Stimulated activated CD8-positive, alpha-beta memory T cell treated with anti-CD3 and anti-CD28 coated beads, Interleukin-15, amount 100 ng/mL, for 48 hours (primary cell): ENCODE measurements around the gene GPR39.

Source experiments
- DNase-seq, 2 donors: peaks; one replicate each; pipeline ENCODE4 v3.0.0-alpha.2; 2020; ENCODE audit warnings: low read depth in 2 of 2

GPR39 gene

GRCh38 chr2:132414081-132414480, 2.5 kb upstream of the GPR39 start:
- DNase-seq: no peak

GRCh38 chr2:132415256-132415914, 1.2 kb upstream of the GPR39 start:
- DNase-seq: no peak

GRCh38 chr2:132415915-132416722, 486 bp upstream of the GPR39 start:
- no peak for DNase-seq

GRCh38 chr2:132417430-132418035, 928 bp downstream of the GPR39 start:
- DNase-seq: no peak

GRCh38 chr2:132419235-132419634, 2.6 kb downstream of the GPR39 start:
- DNase-seq: no peak

DNA sequence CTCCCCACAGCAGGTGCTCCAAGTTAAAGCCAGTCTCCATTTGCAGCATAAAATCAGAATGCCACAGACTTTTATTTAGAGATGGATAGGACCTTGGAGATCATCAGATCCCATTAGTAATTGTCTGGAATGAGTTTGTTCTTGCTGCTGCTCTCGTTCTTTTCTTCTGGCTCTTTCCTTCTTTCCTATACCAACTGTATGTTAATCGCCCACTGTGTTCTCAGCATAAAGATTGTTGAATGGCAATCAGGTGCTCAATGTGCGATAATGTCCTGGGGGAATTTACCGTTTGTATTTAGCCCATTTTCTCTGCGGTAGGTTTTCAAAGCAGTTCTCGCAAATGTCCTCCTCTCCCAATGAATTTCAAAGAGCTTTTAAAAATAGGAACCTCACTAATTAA, 3.3 kb downstream of the GPR39 start:
- no peak for DNase-seq

DNA sequence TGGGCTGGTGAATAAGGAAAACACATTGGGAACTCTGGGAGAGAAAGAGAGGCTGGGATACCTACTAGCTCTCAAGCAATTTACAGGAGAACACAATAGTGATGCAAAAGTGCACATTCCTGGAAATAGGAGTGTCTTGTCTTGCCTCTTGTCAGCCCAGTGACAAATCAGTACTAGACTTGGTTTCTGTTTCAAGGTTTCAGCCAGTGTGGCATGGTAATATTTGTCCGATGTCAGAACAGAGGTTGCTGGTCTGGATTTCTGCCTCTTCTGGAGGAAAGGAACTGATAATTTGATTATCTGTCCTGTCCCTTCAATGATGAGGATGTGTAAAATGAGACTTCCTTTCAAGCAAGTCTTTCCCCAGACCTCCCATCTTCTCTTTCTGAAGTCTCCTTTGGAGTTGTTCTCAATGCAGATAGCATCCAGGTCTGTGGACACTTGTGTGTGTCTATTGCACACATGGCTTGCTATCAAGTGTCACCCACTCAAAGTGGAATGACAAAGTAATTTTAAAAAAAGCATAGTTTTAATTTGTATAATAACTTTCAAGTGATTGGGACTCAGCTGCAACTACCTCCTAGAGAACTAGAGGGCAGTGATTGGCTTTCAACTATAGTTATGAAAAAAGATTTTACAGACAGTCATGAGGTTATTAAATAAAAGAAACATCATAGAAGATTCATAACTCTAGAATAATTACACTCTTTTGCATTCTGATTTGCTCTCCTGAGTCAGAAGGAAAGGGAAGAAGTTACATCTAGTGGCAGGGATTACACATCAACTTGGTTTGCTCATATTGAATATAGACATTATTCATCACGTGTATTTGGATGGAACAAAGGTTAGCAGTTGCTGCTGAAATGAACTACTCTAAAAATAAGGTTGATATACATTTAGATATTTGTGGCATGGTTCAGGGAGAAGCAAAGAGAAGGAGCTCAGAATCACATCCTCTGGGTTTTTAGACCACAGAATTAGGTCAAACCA, 4.5 kb downstream of the GPR39 start:
- DNase-seq: no peak

DNA sequence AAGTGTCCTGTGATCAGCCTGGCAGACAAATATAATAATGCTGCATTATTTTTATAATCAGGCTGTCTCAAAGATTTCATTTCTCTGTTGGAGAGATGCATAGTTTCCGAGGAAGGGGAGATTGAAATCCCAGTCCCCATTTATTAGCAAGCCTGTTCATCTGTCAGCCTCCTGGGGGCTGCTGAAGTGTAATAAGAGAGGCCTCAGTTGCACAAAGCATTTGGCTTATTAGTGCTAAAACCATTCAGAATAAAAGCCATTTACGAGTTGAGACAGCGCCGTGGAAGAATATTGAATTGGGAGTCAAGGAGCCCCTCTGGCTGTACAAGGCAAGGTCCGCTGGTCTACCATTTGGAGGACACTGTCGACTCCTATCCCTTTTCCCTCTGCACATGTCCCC, 6.1 kb downstream of the GPR39 start:
- no peak for DNase-seq

GRCh38 chr2:132424526-132425121, 8.0 kb downstream of the GPR39 start:
- no peak for DNase-seq

GRCh38 chr2:132426033-132426432, 9.4 kb downstream of the GPR39 start:
- no peak for DNase-seq

- no peak for DNase-seq
Observed at GRCh38 chr2:132426656-132427055, 10.1 kb downstream of the GPR39 start.

GRCh38 chr2:132429351-132429750, 12.7 kb downstream of the GPR39 start:
- no peak for DNase-seq

DNA sequence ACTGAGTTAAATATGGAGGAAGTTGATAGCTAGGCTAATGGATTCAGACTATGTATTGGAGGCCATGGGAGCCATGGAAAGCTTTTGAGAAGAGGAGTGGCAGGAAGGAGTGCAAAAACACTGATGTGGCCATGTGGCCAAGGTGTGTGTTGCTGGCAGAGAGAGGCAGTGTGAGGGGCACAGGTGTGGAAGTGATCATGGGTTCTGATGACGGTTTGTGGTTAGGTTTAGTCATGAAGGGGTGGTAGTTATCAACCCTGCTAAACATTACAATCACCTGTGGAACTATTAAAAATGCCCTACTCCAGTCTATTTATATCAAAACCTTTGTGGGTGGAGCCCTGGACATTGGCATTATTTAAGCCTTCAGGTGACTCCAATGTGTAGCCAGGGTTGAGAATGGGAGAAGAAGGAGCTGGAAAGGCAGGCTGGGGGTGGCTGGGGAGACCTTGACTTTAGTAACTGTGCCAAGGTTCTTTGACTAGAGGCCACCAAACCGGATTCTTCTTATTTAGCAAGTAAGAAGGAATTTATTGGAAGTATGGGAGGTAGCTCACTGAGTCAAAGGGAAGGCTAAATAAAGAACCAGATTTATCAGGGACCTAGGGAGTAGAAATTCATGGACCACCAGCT, 13.5 kb downstream of the GPR39 start:
- no peak for DNase-seq

DNA sequence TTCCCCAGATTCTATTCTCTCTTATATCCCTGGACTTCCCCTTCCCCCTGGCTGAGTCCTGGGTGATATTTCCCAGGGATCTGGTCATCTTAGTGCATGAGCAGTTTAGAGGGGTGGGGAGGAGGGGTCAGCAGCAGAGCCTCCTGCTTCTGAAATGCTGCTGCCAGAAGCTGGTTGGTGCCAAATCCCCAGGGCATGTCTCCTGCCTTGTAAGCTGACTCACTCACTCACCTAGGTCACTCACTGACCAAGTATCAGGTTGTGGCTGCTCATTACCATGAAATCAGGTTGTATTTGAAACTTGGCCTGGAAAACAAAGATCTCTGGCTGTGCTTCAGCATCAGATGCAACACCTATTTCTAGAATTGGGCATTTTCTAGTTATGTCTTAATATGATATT, 14.3 kb downstream of the GPR39 start:
- DNase-seq: no peak

- no peak for DNase-seq
Observed at GRCh38 chr2:132437852-132438669, 21.5 kb downstream of the GPR39 start.

- DNase-seq: no peak
Observed at GRCh38 chr2:132438691-132439090, 22.1 kb downstream of the GPR39 start.

- DNase-seq: no peak
Observed at GRCh38 chr2:132439703-132440398, 23.2 kb downstream of the GPR39 start.

DNA sequence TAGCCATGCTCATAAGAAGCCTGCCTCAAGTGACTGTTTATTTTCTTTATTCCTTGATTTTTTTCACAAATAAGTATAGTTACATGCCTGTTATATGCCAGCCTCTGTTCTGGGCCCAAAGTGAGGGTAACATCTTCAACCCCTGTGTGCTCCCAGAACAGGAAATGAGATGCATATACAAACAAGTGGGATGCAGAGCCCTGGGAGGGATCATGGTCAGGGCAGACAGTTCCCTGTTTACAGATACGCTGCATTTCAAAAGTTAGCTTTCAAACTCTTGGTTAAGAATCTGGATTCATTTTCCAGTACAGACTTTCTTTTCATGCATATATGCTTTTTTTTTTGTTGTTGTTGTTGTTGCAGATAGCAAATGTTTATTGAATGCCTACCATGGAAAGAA, 24.4 kb downstream of the GPR39 start:
- DNase-seq: no peak

- no peak for DNase-seq
Observed at GRCh38 chr2:132442278-132442677, 25.7 kb downstream of the GPR39 start.
